SK-N-MC (cell line): Measurements from ENCODE around the gene TAS2R10.

ENCODE experiments used
- EZH2 ChIP-seq: fragments of 200-600 bp; sonication (generic); IDR thresholded peaks from one replicate; pipeline ENCODE4 v1.6.1; 2017; ENCODE audit warnings: antibody characterized with exemption
- FOXP2 ChIP-seq: optimal IDR thresholded peaks from 2 replicates; pipeline ENCODE3; 2011; ENCODE audit warnings: mild to moderate bottlenecking, moderate library complexity; ENCODE audit not compliant: insufficient read depth; ENCODE audit errors: extremely low read length, control extremely low read depth
- POLR2AphosphoS5 ChIP-seq: IDR thresholded peaks from 2 replicates; pipeline ENCODE4 v1.6.1; 2012; ENCODE audit warnings: mild to moderate bottlenecking, low read depth, low read length, borderline replicate concordance

DNA sequence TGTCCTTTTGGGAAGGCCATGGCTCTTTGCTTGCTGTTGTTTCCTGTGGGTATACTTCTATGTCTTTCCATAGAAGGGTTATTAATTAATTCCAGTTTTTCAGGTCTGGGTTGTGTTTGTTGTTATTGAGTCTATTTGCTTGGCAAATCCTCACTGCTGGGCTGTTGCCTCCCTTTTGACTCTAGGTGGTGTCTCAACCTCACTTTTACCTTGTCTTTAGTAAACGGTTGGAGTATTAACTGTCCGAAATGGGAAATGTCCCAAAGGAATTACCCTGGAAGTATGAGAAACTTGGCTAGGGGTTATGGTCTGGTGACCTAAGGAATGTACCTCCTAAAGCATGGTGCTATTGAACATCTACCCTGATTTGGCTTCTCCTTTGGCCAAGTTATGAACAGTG, 41.2 kb upstream of the TAS2R10 start:
- TF ChIP-seq EZH2 (no peak), POLR2AphosphoS5 (no peak), FOXP2 (no peak)
